Suprapubic skin (tissue), 4 donors: Measurements from ENCODE around the gene RAVER1.

Experiments
- CTCF ChIP-seq, 2 donors: fragments of 200-600 bp in 1 of 2; fragments of 450-650 bp in 1 of 2; sonication (generic) in 1 of 2; IDR thresholded peaks; one replicate each; pipeline ENCODE4 v1.5.1; 2016 to 2019; ENCODE audit warnings: antibody characterized with exemption in 2 of 2, mild to moderate bottlenecking in 1 of 2, moderate library complexity in 1 of 2
- EP300 ChIP-seq: sonication (generic); formaldehyde crosslinking; IDR thresholded peaks from one replicate; pipeline ENCODE4 v1.6.1; 2017; ENCODE audit warnings: antibody characterized with exemption
- POLR2A ChIP-seq, 2 donors: fragments of 450-650 bp; IDR thresholded peaks; one replicate each; pipeline ENCODE4 v1.6.1; 2017; ENCODE audit warnings: antibody characterized with exemption in 2 of 2, mild to moderate bottlenecking in 2 of 2, moderate library complexity in 2 of 2
- POLR2AphosphoS5 ChIP-seq, 3 donors: sonication (generic); formaldehyde crosslinking; IDR thresholded peaks; one replicate each; pipeline ENCODE4 v1.6.1; 2017; ENCODE audit warnings: antibody characterized with exemption in 3 of 3

- TF ChIP-seq CTCF (IDR thresholded peaks at IDR 0.05) (no peak), EP300 (no peak), POLR2A (IDR thresholded peaks at IDR 0.05) (no peak), POLR2AphosphoS5 (IDR thresholded peaks at IDR 0.05) (no peak)
These were observed 15.4 kb downstream of the RAVER1 start for GRCh38 chr19:10317857-10318462.
